Esophagus muscularis mucosa (tissue), 3 donors: ENCODE measurements around the gene ZNF275.

ENCODE experiments used
- EP300 ChIP-seq: sonication (generic); formaldehyde crosslinking; IDR thresholded peaks from one replicate; pipeline ENCODE4 v1.6.1; 2017; ENCODE audit warnings: antibody characterized with exemption
- TF ChIP-seq, protein P1 (sequence below), 3 experiments: fragments of 200-600 bp in 2 of 3; fragments of 450-650 bp in 1 of 3; sonication (generic) in 2 of 3; IDR thresholded peaks; one replicate each; pipeline ENCODE4 v1.5.1; 2017 to 2019; ENCODE audit warnings: antibody characterized with exemption in 3 of 3, mild to moderate bottlenecking in 2 of 3, moderate library complexity in 1 of 3

DNA sequence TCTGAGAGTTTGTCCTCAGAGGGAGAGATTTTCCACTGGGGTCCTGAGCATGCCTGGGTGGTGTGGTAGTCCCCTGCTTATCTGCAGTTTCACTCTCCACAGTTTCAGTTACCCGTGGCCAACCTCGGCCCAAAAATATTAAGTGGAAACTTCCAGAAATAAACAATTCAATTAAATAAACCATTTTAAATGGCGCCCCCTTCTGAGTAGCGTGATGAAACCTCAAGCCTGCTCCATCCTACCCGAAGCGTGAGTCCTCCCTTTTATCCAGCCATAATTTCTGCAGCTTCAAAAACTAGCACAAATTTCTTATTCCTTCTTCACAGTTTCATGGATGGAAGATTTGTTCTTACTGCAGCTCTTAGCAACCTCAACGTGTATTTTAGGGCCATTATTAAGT is 40.5 kb downstream of the ZNF275 start:
- TF ChIP-seq, protein P1, sequence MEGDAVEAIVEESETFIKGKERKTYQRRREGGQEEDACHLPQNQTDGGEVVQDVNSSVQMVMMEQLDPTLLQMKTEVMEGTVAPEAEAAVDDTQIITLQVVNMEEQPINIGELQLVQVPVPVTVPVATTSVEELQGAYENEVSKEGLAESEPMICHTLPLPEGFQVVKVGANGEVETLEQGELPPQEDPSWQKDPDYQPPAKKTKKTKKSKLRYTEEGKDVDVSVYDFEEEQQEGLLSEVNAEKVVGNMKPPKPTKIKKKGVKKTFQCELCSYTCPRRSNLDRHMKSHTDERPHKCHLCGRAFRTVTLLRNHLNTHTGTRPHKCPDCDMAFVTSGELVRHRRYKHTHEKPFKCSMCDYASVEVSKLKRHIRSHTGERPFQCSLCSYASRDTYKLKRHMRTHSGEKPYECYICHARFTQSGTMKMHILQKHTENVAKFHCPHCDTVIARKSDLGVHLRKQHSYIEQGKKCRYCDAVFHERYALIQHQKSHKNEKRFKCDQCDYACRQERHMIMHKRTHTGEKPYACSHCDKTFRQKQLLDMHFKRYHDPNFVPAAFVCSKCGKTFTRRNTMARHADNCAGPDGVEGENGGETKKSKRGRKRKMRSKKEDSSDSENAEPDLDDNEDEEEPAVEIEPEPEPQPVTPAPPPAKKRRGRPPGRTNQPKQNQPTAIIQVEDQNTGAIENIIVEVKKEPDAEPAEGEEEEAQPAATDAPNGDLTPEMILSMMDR (IDR thresholded peaks at IDR 0.05): no peak
- TF ChIP-seq EP300: no peak
